GM12875 (cell line): ENCODE measurements around the gene SPIRE2.
A peak's percentile ranks its signal among the peaks of the same experiment; 100 is the strongest.
"Not testable (repeated sequence)": the region's sequence is repeated elsewhere in the genome, so short reads cannot be mapped to it uniquely, and the experiment has no call there.

Experiments used
- H3K4me3 ChIP-seq: one replicate; pipeline ENCODE4 v1.5.1; 2011; ENCODE audit warnings: low read depth, low read length, control low read depth
- TF ChIP-seq, protein P1 (sequence below): IDR thresholded peaks from 2 replicates; pipeline ENCODE4 v1.5.1; 2011; ENCODE audit warnings: low read depth, mild to moderate bottlenecking, control low read depth, inconsistent platforms, low read length, moderate library complexity, borderline replicate concordance; ENCODE audit not compliant: insufficient read depth

Gene SPIRE2

DNA sequence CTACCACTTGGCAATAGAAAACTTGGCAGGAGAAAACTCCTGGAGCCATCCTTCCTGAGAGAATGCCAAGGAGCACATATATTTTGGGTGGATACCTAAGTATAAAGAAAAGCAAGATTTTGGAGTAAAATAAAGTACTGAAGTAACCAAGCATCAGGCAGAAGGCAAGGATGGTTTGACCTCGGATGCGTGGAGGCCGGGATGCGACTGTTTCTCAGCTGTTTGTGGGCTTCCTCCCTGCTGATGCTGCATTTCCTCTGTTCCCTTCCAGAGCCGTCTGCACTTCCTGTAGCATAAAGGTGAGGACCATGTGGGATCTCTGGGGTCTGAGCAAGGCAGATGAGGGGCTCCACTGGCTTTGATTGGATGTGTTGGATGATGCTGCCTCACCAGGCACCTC lies 39.6 kb downstream of the SPIRE2 start:
- H3K4me3 ChIP-seq, result no peak overlapping the region
- TF ChIP-seq, protein P1, sequence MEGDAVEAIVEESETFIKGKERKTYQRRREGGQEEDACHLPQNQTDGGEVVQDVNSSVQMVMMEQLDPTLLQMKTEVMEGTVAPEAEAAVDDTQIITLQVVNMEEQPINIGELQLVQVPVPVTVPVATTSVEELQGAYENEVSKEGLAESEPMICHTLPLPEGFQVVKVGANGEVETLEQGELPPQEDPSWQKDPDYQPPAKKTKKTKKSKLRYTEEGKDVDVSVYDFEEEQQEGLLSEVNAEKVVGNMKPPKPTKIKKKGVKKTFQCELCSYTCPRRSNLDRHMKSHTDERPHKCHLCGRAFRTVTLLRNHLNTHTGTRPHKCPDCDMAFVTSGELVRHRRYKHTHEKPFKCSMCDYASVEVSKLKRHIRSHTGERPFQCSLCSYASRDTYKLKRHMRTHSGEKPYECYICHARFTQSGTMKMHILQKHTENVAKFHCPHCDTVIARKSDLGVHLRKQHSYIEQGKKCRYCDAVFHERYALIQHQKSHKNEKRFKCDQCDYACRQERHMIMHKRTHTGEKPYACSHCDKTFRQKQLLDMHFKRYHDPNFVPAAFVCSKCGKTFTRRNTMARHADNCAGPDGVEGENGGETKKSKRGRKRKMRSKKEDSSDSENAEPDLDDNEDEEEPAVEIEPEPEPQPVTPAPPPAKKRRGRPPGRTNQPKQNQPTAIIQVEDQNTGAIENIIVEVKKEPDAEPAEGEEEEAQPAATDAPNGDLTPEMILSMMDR, result no peak

DNA sequence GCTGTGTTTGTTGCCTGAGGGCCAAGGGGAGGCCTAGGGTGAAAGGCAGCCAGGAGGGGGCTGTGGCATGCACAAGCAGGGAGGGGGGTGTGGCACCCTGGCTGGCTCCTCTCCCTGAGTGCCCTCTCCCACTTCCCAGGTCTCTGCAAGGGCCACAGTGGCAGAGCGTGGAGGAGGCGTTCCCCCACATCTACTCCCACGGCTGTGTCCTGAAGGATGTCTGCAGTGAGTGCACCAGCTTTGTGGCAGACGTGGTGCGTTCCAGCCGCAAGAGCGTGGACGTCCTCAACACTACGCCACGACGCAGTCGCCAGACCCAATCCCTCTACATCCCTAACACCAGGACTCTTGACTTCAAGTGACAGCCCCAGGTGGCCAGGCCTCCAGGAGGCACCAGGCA lies 41.6 kb downstream of the SPIRE2 start:
- H3K4me3 ChIP-seq, result no peak overlapping the region
- TF ChIP-seq, protein P1, result no peak

DNA sequence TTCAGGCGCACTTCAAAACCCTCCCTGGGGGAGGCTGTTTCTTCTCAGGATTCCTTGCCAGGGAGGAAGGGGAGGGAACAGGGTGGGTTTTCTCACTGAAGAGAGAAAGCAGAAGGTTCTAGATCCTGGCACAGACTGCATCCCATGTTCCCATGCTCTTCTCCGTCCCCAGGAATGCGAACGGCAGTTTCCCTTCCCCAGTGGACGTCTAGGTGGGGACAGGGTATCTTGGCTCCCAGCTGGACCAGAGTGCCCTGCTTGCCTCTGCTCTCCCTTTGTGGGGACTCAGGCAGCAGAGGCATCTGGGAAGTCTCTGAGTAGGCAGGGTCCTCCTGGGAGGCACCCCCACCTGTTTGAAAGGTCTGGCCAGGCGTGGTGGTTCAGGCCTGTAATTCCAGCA lies 42.2 kb downstream of the SPIRE2 start:
- TF ChIP-seq, protein P1, result no peak
- H3K4me3 ChIP-seq, result no peak overlapping the region

DNA sequence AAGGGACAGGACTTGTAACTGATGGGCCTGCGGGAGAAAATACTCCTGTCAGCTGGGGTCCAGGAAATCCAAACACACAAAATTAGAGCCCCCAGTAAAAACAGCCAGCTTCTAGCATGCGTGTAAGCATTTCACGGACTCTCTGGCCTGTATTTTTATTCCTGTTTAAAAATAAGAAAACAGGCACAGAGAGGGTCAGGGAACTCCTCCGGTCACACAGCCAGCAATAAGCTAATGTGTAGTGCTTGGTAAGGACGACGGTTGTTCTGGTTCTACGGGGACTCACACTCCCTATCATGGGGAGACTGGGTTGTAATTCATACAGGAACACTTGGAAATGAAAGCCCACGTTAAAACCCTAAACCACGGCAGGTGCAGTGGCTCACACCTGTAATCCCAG lies 43.6 kb downstream of the SPIRE2 start:
- H3K4me3 ChIP-seq, result no peak overlapping the region
- TF ChIP-seq, protein P1, result no peak

DNA sequence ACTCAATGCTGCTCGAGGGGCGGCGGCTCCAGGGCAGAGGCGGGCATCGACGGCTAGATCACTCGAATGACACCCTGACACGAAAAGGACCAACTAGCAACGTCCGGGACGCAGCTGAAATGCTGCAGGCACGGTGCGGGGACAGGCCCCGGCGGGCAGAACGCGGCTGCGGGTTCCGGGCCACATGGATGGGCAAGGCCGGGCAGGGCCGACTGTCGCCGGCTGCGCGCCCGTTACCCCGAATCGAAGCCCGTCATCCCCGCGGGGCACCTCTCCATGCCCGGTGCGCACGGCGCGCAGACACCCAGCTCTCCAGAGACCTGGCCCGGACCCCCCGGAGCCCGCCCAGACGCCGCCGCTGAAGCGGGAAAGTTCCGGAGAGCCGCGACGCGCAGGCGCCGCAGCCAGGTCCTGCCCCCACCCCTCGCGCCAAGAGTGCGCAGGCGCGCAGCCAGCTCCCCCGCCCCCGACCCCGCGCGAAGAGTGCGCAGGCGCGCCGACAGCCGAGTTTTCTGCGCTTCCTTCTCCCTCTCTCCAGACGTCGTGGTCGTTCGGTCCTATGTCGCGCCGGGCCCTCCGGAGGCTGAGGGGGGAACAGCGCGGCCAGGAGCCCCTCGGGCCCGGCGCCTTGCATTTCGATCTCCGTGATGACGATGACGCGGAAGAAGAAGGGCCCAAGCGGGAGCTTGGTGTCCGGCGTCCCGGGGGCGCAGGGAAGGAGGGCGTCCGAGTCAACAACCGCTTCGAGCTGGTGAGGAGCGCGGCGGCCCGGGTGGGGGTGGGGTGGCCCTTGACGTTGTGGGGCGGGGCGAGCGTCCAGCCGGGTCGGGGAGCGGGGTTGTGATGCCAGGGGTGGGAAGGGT lies 45.1 kb downstream of the SPIRE2 start, which contains the start of gene TCF25:
TCF25 (plus strand) TSS at position 484 of the 863 bp plus-strand sequence; CDS start at position 560, 76 bp downstream.
- H3K4me3 ChIP-seq, result peak within 1 kb of the TSS; percentile 85
- TF ChIP-seq, protein P1, result no peak

DNA sequence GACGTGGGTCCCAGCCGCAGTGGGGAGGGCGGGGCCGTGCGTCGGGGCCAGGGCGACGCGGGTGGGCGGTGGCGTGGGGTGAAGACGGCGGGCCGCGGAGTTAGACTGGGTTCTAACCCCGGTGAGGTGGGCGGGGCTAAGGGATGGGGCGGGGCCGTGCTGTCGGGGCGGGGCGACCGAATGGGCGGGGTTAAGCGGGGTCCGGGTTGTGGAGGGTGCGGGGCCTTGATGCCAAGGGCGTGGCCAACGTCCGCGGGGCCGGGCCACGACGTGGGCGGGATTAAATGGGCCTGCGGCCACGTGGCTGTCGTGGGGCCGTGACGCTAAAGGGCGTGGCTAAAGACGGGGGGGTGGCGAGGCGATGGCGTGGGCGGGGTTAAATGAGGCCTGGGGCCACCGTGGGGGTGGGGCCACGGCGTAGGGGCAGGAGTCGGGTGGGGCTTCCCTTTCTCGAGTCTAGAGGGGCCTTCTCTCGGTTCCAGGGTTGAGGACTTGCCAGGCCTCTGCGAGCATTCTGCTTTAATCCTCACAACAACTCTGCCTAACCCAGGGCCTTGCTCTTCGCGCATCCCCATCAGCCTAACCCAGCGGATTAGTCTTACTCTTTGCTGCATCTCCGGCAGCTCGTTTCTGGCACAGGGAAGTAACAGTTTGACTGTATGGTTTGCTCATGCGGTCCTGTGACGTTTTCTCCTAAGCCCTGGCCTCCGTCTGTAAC lies 45.9 kb downstream of the SPIRE2 start:
- TF ChIP-seq, protein P1, result no peak
- peak overlapping the region; percentile 85 for H3K4me3 ChIP-seq

DNA sequence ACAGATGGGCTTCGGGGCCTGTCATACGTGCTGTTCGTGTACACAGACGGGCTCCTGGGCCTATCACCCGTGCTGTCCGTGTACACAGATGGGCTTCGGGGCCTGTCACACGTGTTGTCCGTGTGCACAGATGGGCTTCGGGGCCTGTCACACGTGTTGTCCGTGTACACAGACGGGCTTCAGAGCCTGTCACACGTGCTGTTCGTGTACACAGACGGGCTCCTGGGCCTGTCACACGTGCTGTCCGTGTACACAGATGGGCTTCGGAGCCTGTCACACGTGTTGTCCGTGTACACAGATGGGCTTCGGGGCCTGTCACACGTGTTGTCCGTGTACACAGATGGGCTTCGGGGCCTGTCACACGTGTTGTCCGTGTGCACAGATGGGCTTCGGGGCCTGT lies 50.8 kb downstream of the SPIRE2 start:
- not testable (repeated sequence) for H3K4me3 ChIP-seq
